AG08395 (cell line): ENCODE results near the gene POLA2.

Experiments used
- DNase-seq: peaks from one replicate; pipeline ENCODE4 v3.0.0; 2012; ENCODE audit warnings: mixed read lengths, low spot score

The POLA2 gene

DNA sequence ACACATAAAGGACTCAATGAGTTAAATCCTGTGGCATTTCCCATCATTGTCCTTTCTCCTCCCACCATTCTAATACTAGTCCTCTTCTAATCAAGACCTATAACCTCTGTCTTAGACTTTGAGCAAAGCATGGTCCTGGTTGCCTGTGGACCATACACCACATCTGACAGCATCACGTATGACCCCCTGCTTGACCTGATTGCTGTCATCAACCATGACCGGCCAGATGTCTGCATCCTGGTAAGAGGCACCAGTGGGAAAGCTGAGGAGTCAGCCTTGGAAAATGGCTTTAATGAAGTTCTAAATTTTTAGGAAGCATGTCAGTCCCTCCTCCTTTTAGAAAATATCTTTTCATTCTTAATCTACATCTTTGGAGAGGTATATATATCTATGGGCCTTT, 25.8 kb downstream of the POLA2 start:
- DNase-seq: no peak

DNA sequence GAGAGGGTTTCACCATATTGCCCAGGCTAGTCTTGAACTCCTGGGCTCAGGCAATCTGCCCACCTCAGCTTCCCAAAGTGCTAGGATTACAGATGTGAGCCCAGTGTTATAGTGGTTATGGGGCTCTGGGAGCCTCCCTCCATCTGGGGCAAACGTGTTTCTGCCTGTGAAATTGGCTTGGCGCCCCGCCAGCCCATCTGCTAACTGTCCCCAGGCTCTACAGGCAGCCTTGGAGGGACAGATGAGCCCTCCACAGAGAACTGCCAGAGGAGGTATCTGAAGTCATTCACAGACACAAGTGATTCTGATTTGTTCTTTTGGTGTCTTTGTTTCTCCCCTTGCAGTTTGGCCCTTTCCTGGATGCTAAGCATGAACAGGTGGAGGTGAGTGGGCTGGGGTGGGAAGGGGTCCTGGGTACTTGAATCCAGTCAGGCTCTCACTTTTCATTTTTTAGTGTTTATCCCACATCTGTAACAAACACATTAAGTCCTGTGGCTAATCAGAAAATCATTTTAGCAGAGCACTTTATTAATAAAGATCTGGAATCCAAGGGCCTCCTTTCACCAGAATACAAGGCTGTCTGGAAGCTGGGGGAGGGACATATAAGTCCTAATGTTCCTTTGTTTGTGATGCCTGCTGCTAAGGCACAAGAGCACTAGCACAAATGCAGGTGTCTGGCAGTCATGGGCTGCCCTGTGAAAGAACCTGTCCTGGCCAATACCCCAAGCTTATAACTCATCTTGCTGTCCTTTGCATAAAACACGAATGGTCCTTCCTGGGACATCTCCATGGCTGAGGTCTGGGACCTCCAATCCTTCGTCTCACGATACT, 27.2 kb downstream of the POLA2 start:
- no peak for DNase-seq

DNA sequence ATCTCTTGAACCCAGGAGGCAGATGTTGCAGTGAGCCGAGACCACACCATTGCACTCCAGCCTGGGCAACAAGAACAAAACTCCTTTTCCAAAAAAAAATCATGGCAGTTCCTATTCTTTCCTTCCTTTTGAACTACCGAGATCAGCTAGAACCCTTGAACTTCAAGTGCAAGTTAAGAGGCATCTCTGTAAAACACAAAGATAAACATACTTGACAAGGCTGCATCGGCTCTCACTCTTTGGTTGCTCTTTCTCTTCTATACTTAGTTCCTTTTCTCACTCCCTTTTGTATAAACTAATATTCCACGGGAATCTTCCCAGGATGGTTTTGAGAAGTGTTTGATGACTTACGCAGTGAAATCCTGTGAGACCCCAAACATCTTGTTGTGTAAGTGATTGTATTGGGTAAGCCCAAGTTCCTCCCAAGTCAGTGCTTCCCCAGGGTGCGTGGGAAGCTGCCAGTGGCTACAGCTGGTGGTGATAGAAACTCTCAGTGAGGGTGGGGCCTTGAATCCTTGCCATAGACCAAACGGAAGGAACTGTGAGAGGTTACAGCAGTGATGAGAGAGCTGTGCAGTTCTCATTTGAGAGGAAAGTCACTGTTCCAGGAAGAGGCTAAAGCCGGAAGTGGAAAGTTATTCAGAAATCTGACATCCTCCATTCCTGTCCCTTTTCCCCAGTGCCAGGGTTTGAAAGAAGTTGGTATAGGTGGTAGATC, 28.8 kb downstream of the POLA2 start:
- peak; percentile 95 for DNase-seq

DNA sequence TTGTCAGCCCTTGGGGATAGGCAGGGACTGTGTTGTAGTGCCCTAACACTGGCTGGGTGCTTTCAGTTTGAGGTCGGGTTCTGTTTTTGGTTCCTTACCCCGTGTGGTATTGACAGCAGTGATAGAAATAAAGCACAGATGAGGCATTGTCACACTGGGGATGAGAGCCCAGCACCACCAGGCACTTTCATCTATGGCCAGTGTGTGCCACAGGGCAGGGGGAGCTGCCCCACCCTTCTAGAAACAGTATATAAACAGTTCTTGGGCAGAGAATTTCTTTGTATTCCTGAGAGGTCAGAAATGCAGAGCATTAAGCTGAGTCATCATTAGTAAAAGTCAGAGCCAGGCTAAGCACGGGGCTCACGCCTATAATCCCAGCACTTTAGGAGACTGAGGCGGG, 29.9 kb downstream of the POLA2 start:
- DNase-seq: peak; percentile 52

DNA sequence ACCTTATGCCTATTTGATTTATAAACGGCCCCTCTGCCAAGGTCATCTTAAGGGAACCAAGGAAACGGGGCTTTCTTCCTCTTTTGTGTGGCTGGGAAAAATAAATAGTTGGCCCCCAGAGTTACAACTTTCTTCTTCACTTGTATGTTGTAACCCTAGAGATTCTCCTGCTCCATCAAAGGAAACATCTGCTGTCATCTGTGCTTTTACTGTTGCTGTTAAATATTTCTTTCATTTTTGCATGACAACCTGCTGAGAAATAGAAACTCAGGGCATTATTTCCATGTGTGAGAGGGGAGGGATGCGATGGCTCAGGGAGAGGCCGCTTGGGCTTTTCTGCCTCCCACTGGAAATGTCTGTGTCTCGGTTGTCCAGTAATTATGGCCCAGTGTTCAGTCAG, 31.1 kb downstream of the POLA2 start:
- no peak for DNase-seq

DNA sequence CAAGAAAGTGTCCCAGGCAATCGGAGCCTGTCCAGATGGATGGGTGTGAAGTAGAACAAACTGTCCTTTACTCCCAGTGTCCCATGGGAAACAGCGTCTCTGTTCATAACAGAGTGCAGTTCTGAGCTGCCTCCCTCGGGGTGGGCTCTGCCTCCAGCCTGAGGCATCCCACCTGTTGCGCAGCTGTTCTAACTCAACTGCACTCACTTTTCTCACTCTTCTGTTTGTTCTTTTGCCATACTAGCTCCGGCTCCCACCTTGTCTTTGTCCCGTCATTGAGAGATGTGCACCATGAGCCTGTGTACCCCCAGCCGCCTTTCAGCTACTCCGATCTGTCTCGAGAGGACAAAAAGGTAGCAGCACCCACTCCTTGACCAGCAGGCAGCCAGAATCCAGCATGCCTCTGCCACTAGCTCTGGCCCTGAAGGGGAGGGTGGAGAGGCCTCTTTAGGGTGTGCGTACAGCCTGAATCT, 32.2 kb downstream of the POLA2 start:
- DNase-seq: no peak

DNA sequence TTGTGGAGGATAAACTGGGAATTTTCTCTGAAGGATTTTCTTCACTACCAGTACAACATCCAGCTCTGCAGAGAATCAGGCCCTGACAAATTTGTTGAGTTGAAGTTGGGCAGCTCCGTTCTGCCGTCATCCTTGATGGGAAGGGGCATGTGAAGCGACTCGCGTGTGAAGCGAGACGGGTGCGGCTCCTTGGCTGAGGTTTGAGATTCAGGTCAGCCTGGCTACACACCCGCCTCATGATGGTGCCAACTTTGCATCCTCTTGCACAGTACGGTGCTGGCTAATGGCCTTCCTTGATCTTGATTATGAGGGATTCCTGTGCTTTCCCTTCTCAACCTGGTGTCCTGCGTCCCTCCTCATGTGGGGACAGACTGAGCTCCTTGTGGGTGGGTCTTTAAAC, 33.2 kb downstream of the POLA2 start:
- DNase-seq: no peak

DNA sequence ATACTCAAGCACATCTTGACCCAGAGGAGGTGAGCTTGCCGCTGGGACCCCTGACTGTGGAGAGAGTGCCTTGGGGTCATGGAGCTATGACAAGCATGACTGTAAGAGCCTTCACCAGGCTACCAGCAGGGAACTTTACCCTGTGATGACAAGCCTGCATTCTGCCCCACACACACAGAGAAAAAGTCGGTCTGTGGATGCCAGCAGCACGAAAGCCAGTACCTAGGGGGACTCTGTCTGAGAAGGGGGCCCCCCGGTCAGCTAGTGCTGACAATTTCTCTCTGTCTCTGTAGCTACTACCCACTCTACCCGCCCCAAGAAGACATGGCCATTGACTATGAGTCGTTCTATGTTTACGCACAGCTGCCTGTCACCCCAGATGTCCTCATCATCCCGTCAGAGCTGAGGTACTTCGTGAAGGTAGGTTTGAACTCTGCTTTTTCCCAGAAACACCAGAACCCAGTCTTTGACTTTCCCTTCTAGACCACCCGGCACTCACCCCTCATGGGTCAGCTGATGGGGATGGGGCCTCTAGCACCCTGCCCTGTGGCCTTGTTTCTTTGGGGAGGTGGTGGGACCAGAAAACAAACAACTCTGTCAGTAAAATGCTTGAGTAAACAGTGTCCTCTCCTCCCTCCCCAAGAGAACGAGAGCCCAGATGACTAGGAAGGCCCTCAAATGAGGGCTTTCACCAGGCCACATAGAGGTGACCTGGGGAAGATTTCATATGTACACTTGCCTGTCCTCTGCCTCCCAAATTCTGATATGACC, 34.0 kb downstream of the POLA2 start:
- no peak for DNase-seq

DNA sequence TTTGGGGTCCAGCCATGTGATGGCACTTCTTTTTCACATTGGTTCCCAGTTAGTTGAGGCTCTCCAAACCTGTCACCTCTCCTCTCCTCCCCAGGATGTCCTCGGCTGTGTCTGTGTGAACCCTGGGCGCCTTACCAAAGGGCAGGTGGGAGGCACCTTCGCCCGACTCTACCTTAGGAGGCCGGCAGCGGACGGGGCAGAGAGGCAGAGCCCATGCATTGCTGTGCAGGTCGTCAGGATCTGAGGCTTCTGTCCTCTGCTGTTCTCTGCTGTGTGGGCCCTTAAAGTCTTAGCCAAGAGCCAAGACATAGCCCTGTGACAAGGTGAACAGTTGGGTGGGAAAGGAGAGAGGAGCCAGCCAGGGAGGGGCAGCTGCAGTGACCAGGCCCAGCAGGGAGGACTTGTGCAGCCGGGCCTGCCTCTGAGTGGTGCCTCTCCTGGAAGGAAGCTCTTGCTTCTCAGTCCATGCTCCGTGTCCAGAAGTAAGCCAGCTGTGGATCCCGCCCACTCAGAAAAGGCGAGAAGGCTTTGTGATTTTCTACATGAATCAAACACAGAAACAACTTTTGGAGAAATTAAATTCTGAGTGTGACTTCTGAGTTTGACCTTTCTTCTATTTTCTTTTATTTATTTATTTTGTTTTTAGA, 35.4 kb downstream of the POLA2 start:
- no peak for DNase-seq

DNA sequence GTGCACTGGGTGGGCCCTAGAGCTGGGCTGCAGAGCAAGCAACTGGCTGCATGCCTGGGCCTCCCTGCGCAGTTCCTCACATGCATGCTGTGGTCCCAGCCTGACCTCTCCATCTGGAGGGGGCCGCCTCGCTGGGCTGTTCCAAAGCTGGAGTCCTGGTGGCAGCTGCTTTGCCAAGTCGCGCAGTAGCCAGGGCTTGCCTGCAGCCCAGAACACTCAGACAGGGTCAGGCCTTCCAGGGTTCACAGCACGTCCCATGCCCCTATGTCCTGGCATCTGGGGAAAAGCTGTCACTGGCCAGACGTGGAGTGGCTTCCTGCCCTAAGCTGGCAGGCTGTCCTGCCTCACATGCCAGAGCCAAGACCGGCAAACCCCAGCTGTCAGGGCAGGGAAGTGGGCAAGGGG, 36.4 kb downstream of the POLA2 start:
- no peak for DNase-seq

DNA sequence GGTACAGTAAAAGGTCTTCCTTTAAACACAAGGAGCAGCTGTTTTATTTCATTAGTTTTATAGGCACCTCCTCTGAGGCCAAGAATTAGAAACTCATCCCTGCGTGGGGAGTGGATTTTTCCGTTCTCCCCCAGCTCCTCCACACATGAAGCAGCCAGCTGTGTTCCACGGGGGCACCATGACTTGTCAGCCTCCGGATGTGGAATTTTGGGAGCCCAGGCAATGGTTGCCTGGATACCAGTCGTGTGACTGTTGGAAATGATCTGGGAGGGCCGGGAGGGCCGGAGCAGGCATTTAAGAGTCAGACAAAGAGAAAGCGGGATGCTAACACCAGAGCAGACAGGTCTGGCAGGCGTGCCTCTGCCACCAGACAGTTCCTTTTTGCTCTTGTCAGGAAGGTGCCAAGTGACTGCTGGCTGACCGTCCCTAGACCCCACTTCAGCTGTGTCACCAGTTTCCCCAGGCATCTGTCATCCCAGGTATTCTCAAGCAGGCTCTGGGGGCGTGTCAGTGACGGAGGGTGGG, 37.0 kb downstream of the POLA2 start:
- peak; percentile 81 for DNase-seq

DNA sequence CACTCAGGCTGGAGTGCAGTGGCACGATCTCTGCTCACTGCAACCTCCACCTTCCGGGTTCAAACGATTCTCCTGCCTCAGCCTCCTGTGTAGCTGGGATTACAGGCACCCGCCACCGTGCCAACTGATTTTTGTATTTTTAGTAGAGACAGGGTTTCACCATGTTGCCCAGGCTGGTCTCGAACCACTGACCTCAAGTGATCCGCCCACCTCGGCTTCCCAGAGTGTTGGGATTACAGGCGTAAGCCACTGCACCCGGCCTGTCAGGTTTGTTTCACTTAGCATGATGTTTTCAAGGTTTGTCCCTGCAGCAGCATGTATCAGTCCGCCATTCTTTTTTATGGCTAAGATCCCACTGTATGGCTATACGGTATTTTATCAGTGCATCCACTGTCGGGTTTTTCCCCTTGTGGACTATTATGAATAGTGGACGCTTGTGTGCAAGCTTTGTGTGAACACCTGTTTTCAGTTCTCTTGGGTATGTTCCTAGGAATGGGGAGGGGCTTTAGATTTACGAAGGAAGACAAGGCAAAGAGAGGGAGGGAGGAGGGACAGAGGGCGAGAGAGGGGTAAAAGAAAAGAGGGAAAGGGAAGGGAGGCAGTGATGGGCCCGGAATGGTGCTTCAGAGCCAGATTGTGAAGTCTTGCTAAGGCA, 39.0 kb downstream of the POLA2 start:
- no peak for DNase-seq

DNA sequence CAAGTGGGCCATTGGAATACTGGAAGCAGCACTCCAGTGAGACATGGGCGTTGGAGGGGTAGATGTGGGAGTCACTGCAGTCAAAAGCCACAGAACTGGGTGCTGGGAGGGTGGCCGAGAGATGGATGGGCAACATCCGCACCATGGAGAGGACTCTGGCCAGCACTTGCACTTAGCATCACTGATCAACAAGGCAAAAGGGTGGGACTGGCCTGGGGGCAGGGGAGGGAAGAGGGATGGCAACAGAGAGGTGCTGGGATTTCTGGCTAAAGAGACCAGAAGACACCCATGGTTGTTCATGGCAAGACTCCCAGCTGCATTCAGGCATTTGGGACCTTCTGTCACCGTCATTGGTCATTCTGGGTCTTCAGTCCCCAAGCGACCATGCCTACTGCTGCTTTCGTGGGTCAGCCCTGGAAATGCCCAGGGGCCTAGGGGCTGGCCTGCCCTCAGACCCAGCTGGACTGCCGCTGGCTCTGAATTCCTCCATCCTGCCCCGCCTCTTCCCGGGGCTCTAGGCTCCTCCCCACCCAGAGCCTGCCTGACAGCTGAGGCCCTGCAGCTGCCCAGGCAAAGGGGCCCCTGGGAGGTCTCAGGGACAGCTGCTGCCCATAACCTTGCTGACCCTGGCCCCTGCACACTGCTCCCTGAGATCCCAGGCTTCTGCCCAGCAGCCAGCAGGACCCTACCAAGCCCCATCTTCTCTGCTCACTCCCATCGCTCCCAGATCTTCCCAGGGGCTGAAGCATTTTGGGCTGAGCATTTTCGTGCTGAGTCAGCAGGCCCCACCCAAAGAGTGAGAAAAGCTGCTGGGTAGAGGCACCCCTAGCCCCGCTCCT, 39.9 kb downstream of the POLA2 start:
- no peak for DNase-seq

DNA sequence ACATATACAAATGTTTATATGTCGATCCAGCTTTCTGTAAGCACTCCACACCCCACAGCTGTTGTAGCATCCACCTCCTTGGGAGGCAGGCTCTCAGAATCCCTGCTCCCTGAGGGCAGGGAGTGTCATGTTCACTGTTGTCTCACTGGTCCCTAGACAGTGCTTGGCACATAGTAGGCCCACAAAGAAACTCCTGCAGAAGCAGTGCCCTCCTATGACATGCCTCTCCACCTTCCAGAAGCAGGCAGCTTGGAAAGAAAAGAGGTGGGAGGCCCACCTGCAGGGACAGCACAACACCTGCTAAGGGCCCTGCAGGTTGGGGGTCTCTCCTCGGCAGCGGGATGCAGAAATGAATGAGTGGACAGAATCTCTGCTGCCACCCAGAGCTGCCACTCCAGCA, 41.8 kb downstream of the POLA2 start:
- DNase-seq: no peak

DNA sequence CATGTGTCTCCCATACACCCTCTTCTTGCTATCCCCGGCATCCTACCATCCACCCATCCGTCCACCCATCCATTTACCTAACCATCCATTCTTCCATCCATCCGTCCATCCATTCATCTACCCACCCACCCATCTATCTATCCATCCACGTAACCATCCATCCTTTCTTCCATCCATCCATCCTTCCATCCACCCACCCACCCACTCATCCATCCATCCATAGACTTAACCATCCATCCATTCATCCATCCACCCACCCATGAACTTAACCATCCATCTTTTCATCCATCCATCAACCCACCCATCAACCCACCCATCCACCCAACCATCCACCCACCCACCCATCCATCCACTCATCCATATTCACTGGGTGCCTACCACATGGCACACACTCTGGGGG, 42.3 kb downstream of the POLA2 start:
- DNase-seq: no peak

DNA sequence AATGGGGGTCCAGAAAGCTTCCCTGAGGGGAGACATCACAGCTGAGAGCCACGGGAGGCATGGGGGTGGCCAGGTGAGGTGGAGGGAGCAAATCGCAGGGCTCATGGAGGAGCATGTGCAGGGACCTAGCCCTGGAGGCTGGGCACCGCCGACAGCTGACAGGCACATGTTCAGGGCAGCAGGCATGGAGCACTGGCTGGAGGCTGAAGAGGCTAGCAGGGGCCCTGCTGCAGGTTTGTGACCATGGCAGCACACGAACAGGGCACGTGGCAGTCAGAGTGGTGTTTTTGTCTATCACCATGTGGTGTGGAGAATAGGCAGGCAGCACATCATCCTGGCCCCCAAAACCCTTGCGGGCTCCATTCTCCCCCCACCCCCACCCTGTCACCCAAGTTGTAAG, 42.9 kb downstream of the POLA2 start:
- DNase-seq: no peak

DNA sequence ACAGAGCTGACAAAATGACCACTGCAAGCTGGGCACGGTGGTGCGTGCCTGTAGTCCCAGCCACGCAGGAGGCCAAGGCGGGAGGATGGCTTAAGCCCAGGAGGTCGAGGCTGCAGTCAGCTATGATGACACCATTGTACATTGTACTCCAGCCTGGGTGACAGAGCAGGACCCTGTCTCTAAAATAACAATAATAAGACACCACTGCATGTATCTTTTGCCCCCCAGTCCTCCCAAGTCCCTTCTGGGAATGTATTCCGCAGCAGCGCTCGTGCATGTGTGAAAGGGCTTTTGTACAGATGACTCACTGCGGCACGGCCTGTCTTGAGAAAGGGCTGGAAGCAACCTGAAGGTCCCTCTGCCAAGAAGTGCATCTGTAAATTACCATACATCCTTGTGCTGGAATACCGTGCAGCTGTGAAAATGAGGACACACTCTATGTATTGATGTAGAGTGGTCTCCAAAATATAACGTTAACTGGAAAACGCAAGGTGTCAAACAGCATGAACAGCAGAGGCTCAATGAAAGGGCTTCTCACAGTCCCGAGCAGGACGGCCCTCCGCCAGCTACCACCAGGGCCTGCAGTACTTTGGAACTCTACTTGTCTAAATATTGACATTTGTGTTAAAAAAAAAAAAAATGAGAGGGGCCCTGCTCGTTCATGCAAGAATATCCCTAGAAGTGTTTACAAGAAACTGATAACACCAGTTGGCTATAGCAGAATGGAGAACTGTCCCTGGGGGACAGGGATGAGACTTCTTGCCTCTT, 43.9 kb downstream of the POLA2 start:
- no peak for DNase-seq

DNA sequence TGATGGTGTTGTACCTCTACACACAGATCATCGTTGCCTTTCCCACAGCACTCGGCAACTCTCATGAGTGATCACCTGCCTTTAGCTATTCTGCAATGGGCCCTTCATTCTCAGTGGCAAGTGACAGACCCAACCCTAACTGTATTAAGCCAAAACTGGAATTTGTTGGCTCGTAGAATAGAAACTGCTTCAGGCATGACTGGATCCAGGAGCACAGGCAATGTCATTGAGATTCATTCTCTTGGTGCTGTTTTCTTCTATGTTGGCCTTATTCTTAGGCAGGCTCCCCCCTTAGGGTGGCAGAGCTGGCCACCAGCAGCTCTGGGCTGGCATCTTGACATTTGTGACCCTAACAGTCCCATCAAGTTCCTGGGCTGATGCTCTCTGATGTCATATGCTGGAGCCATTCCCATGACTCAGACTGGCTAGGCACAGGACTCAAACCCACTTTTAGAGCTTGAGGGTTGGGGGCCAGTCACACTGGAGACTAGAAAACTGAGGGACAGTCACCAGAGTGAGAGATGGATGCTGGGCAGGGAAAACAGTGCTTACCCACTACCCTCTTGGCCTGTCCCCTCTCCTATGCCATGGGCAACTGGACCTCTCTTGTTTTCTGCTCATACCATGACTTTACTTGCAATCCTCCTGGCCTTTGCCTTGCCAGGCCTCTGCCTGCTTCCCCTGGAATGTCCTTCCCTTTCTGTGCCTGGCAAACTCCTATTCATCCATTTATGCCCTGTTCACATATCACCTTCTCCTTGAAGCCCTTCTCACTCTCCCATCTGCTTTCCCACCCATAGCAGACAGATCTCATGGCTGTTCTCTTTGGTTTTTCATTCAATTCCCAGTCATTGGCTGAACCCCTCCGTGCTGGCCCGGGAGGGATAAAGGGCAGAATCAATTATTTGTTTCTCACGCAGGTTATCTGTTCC, 45.8 kb downstream of the POLA2 start:
- DNase-seq: no peak
